GM18526 (cell line): ENCODE measurements around the gene FHAD1.

ENCODE experiments used
- POLR2A ChIP-seq: IDR thresholded peaks from 3 replicates; pipeline ENCODE4 v1.6.1; 2011; ENCODE audit not compliant: insufficient read length; ENCODE audit errors: extremely low read depth

FHAD1 gene

GRCh38 chr1:15246960-15247614 is at the start of gene FHAD1:
Gene FHAD1, plus strand, starts transcription at chr1:15247223. Its CDS starts 4,562 bp downstream, at chr1:15251785.
- TF ChIP-seq POLR2A, result no peak

GRCh38 chr1:15197591-15198447 is 49.2 kb upstream of the FHAD1 start:
- no peak for TF ChIP-seq POLR2A

GRCh38 chr1:15198684-15199083 is 48.3 kb upstream of the FHAD1 start:
- no peak for TF ChIP-seq POLR2A

GRCh38 chr1:15201221-15201620 is 45.8 kb upstream of the FHAD1 start:
- TF ChIP-seq POLR2A, result no peak

- TF ChIP-seq POLR2A, result no peak
These were observed 45.0 kb upstream of the FHAD1 start for GRCh38 chr1:15201849-15202551.

DNA sequence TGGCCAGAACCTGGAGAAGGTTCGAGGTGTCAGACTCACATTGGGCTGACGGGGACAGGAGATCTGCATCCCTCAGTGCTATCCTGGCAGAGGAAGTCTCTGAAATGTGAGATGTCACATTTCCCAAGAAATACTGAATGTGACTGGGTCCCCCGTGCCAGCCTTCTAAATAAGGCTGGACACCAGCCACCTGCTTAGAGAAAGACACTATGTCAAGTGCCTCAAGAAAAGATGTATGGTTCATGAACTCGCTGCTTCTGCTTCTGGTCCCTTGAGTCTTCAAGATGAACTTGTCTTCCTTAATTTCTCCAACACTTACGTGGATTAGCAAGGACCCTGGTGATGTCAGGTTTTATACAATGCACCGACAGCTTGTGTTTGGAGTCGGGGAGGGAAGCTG is 42.1 kb upstream of the FHAD1 start:
- no peak for TF ChIP-seq POLR2A

DNA sequence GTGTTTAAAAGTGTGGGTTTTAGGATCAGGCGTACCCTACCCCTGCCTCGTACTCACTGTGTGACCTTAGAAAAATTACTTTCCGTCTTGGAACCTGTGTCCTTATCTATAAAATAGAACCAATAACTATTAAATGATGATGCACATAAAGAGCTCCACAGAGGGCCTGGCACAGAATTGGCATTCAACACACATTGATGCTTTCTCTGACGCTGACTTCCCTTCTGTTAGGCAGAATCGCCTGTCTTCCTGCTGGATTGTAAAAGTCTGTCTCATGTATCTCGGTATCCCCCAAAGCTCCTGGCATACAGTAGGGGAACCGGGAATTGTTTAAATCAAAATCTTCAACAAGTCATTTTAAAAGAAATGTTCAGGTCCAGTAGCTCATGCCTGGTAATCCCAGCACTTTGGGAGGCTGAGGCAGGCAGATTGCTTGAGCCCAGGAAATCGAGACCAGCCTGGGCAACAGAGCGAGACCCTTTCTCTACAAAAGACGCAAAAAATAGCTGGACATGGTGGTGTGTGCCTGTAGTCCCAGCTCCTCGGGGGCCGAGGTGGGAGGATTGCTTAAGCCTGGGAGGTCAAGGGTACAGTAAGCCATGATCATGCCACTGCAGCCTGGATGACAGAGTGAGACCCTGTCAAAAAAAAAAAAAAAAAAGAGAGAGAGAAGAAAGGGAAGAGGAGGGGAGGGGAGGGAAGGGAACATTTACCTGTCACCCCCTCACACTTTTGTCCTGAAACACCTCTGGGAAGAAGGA is 41.3 kb upstream of the FHAD1 start:
- no peak for TF ChIP-seq POLR2A

- TF ChIP-seq POLR2A, result no peak
These were observed 40.5 kb upstream of the FHAD1 start for GRCh38 chr1:15206418-15207030.

- TF ChIP-seq POLR2A, result no peak
These were observed 39.8 kb upstream of the FHAD1 start for GRCh38 chr1:15207031-15207828.

GRCh38 chr1:15207829-15208429 is 39.1 kb upstream of the FHAD1 start:
- TF ChIP-seq POLR2A, result no peak

- no peak for TF ChIP-seq POLR2A
These were observed 36.2 kb upstream of the FHAD1 start for GRCh38 chr1:15210651-15211375.

- TF ChIP-seq POLR2A, result no peak
These were observed 35.6 kb upstream of the FHAD1 start for GRCh38 chr1:15211424-15211823.
